Right lobe of liver (tissue), 6 donors: ENCODE data around the gene CBLN4. TPM values are rescaled to one million over a fixed set of nuclear protein-coding genes. Genes with fewer than 3 reads are reported as not detected.

Experiments
- ATAC-seq, 4 donors: fragments of 200-7000 bp; cut with Tn5 transposase; one replicate each; pipeline ENCODE4 v1.9.1; 2020; ENCODE audit warnings: mild to moderate bottlenecking in 4 of 4, moderate library complexity in 4 of 4
- DNase-seq, 3 donors: peaks; one replicate each; pipeline ENCODE4 v3.0.0-alpha.2; 2020
- H3K27ac ChIP-seq, 3 donors: fragments of 200-600 bp; one replicate each; pipeline ENCODE4 v1.8.0; 2022
- H3K27me3 ChIP-seq, 2 donors: fragments of 200-600 bp; one replicate each; pipeline ENCODE4 v1.8.0; 2022
- H3K36me3 ChIP-seq, 4 donors: fragments of 200-600 bp; sonication (generic) in 1 of 4; one replicate each; pipeline versions ENCODE4 v1.5.1 to v1.8.0; 2017 to 2022; ENCODE audit warnings: control low read depth in 1 of 4
- H3K4me1 ChIP-seq, 4 donors: fragments of 200-600 bp; sonication (generic) in 1 of 4; one replicate each; pipeline versions ENCODE4 v1.5.1 to v1.8.0; 2017 to 2022; ENCODE audit warnings: control low read depth in 1 of 4
- H3K4me3 ChIP-seq, 3 donors: fragments of 200-600 bp; one replicate each; pipeline ENCODE4 v1.8.0; 2022
- H3K9me3 ChIP-seq, 4 donors: fragments of 200-600 bp; sonication (generic) in 1 of 4; one replicate each; pipeline versions ENCODE4 v1.5.1 to v1.8.0; 2017 to 2022; ENCODE audit warnings: control low read depth in 1 of 4
- CTCF ChIP-seq, 4 donors: fragments of 200-600 bp in 3 of 4; fragments of 450-650 bp in 1 of 4; IDR thresholded peaks; one replicate each; pipeline versions ENCODE4 v1.5.1 to v1.8.0; 2016 to 2022; ENCODE audit warnings: antibody characterized with exemption in 4 of 4, mild to moderate bottlenecking in 2 of 4
- POLR2A ChIP-seq: fragments of 450-650 bp; IDR thresholded peaks from one replicate; pipeline ENCODE4 v1.6.1; 2017; ENCODE audit warnings: antibody characterized with exemption, mild to moderate bottlenecking
- WGBS: methylation state at CpG from one replicate; pipeline ENCODE4 v1.1.6; 2018; ENCODE audit warnings: low coverage, low lambda C conversion rate; ENCODE audit not compliant: insufficient coverage; ENCODE audit errors: missing lambda C conversion rate; 5-methylcytosine and 5-hydroxymethylcytosine counted together
- intact Hi-C, 2 donors: fragments of 100-400 bp; cut with DNase I; formaldehyde crosslinking; loops; one replicate each; pipeline versions ENCODE4 v1.11.2 to v1.14.1; 2022
- total RNA-seq, 6 experiments: library from RNA; depleted of rRNA in 2 of 6; stranded (reverse); fragments of >200 nt in 2 of 6; fragmentation: NEBNext Ultra II Directional in 3 of 6; extraction: Animal tissue kit (Norgen Biotek cat#: 25700) in 3 of 6; gene quantifications; one replicate each; pipeline versions ENCODE4 v1.1.0 to v1.2.4, GENCODE V29; 2016 to 2023
- donor health status: DM: no; HTN: yes; CAD: no.
- donor health status: DM: no; HTN: no; CAD: no.
- donor health status: DM: no; HTN: no; CAD: no.
- donor health status: DM: no; HTN: yes; CAD: no.
- donor health status: DM: no; HTN: yes; CAD: no.

CBLN4 gene
- total RNA-seq, 6 experiments from 2014 or later: 0.20 to 0.23 TPM; not detected in 4

GRCh38 chr20:55978550-55978949 lies 26.8 kb downstream of the CBLN4 start:
- no peak for ATAC-seq
- no peaks in the 10 kb centered on the region for H3K27me3 ChIP-seq
- peaks cover 0 to 6% (median 0%) of the 10 kb centered on the region in 4 donors for H3K4me1 ChIP-seq
- no peaks in the 10 kb centered on the region for H3K36me3 ChIP-seq
- H3K27ac ChIP-seq: no peak overlapping the region
- no peak for DNase-seq
- no peak overlapping the region for H3K4me3 ChIP-seq
- no peaks in the 10 kb centered on the region for H3K9me3 ChIP-seq
- TF ChIP-seq POLR2A (no peak), CTCF (IDR thresholded peaks at IDR 0.05) (no peak)
- intact Hi-C loops: no loop called here
- 81% methylated on average over 2 of the region's 2 CpGs for WGBS

DNA sequence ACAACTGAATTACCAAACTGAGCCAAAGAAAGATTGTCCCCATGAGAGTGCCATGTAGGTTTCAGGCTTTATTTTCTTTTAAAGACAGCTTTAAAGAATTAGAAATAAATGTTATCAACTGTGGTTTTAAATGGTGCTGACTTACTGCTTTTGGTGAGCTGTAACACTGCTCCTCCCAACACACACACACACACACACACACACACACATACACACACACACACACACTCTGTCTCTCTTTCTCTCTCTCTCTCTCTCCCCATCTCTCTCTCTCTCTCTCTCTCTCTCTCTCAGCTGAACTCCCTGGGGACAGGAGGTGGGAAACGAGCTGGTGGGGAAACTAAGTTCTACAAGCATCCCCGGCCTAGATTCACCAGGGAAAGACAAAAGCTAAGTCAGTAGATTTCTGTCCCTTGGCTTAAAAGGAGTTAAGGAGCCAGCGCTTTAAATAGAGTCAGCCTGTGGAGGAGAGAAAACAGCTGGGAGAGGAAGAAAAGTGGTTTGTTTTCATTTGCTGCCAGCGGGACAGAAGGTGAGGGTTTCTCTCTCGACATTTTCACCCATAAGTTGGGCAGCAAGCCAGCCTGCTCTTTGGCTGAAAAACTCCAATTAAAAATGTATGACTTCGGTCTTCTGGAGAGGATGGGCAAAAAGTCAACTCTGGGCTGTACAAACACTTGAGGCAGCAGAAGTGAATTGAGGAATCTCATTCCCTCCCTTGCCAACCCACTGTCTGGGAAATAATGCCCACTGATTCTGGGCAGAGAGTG lies 27.4 kb downstream of the CBLN4 start:
- intact Hi-C loops: no loop called here
- H3K4me3 ChIP-seq: no peak overlapping the region
- TF ChIP-seq CTCF (IDR thresholded peaks at IDR 0.05) (no peak), POLR2A (no peak)
- H3K36me3 ChIP-seq: no peaks in the 10 kb centered on the region
- WGBS: 51% methylated on average over 5 of the region's 6 CpGs
- DNase-seq (no peak), ATAC-seq (no peak)
- H3K4me1 ChIP-seq: peaks cover 0 to 6% (median 0%) of the 10 kb centered on the region in 4 donors
- H3K27ac ChIP-seq: no peak overlapping the region
- H3K27me3 ChIP-seq: no peaks in the 10 kb centered on the region
- no peaks in the 10 kb centered on the region for H3K9me3 ChIP-seq

DNA sequence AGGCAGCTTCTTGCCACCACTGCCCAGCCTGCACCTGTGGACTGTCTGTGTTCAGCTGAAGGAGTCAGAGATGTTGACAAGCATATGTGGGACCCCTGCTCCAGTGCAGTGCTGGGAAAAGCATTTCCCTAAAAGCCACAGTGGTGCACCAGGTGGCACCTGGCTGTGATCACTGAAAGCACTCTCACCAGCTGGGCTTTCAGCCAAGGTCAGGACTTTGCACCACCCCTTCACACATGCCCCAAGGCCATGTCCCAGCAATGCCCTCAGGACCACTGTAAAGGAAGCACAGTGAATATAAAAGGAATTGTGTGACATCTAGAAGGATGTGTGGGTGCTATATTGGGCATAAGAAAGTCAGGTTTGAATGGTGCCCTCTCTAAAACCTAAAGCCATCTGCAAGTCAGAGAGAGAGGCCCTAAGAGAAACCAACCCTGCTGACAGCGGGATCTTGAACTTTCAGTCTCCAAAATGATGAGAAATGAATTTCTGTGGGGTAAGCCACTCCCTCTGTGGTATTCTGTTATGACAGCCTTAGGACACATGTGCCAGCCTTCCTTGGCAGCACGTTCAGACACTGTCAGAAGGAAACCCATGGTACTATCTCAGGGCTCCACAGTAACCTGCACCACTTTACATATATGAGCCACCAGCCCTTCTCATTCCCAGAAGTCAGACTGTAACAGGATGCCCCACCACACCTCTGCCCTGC lies 30.7 kb downstream of the CBLN4 start:
- ATAC-seq (peak; percentile 78 to 84 (median 80)), DNase-seq (peak; percentile 29 to 64 (median 53))
- no peaks in the 10 kb centered on the region for H3K27me3 ChIP-seq
- H3K36me3 ChIP-seq: no peaks in the 10 kb centered on the region
- no peaks in the 10 kb centered on the region for H3K9me3 ChIP-seq
- WGBS: no CpG with 5 or more reads among the region's 2 CpGs
- H3K4me3 ChIP-seq: no peak overlapping the region
- intact Hi-C loops: no loop called here
- peaks cover 0 to 6% (median 0%) of the 10 kb centered on the region in 4 donors for H3K4me1 ChIP-seq
- no peak overlapping the region for H3K27ac ChIP-seq
- no peak for TF ChIP-seq CTCF (IDR thresholded peaks at IDR 0.05)
- TF ChIP-seq POLR2A: no peak

DNA sequence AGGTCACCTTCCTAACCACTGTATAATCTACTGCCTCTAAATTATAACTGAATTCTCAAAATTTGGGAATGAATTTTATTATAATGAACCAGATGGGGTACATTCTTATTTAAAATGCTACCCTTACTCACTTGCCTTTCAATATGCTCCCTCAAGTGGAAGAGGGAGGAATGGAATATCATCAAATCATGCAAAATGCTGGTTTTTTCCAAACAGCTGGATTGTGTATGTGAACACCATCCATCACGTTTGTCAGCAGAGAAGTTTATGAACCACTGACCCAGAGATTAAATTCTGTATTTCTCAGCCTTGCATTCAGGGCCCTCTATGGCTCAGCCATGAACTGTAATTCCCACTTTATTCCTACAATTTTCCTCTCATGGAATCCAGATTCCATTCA lies 40.5 kb downstream of the CBLN4 start:
- WGBS: 17% methylated on average over 1 of the region's 1 CpG
- DNase-seq: no peak
- no peaks in the 10 kb centered on the region for H3K9me3 ChIP-seq

More for the DNA sequence above, 40.5 kb downstream of the CBLN4 start:
- Histone ChIP-seq H3K36me3 (no peaks in the 10 kb centered on the region), H3K27me3 (no peaks in the 10 kb centered on the region), H3K4me3 (no peak overlapping the region), H3K4me1 (peaks cover 0 to 12% (median 2%) of the 10 kb centered on the region in 4 donors), H3K27ac (no peak overlapping the region)
- TF ChIP-seq POLR2A (no peak), CTCF (IDR thresholded peaks at IDR 0.05) (no peak)
- ATAC-seq: no peak
- intact Hi-C loops: no loop called here
